Breast epithelium (tissue), 3 donors: ENCODE measurements around the gene THSD4.

ENCODE experiments used
- CTCF ChIP-seq, 3 donors: fragments of 450-650 bp; IDR thresholded peaks; one replicate each; pipeline ENCODE4 v1.5.1; 2016 to 2017; ENCODE audit warnings: antibody characterized with exemption in 3 of 3, mild to moderate bottlenecking in 3 of 3, moderate library complexity in 3 of 3
- POLR2A ChIP-seq: fragments of 450-650 bp; IDR thresholded peaks from one replicate; pipeline ENCODE4 v1.6.1; 2016; ENCODE audit warnings: antibody characterized with exemption, mild to moderate bottlenecking, moderate library complexity

- TF ChIP-seq CTCF (IDR thresholded peaks at IDR 0.05) (no peak), POLR2A (no peak)
Observed at GRCh38 chr15:71713191-71713809, 598.0 kb downstream of the THSD4 start.
